ENCODE results near the gene MIOX. TPM values are rescaled to one million over a fixed set of nuclear protein-coding genes. Genes with fewer than 3 reads are reported as not detected.

The MIOX gene
- total and polyA plus RNA-seq, 11 donors = not detected

- no peak for ATAC-seq
- peak in 1 of 5 donors; percentile 13 for DNase-seq
- peaks cover 0 to 38% (median 29%) of the 10 kb centered on the region in 9 donors for H3K36me3 ChIP-seq
- H3K9me3 ChIP-seq = no peaks in the 10 kb centered on the region
- intact Hi-C loops (cut with DNase I) = loop anchor here in 3 of 10 donors (10.0 kb wide), 2 partner anchors 247 to 257 kb away; partner anchors contain the start of genes HDAC10 (in 2 of the 3) and TUBGCP6 (in 1 of the 3)
- no peak for TF ChIP-seq POLR2A (IDR thresholded peaks at IDR 0.05)
- TF ChIP-seq CTCF (IDR thresholded peaks at IDR 0.05) = no peak
- no peaks in the 10 kb centered on the region for H3K27me3 ChIP-seq
- 83 to 96% (median 90%) methylated on average over 6 of the region's 6 CpGs for WGBS, 4 donors
- no peak overlapping the region for H3K4me3 ChIP-seq
- no peak overlapping the region for H3K27ac ChIP-seq
- H3K4me1 ChIP-seq = peaks cover 4 to 19% (median 12%) of the 10 kb centered on the region in 12 donors
Observed at GRCh38 chr22:50502096-50502495, 15.4 kb downstream of the MIOX start.

- H3K27me3 ChIP-seq = no peaks in the 10 kb centered on the region
- TF ChIP-seq POLR2A (IDR thresholded peaks at IDR 0.05) = no peak
- TF ChIP-seq CTCF (IDR thresholded peaks at IDR 0.05) = no peak
- no peaks in the 10 kb centered on the region for H3K9me3 ChIP-seq
- intact Hi-C loops (cut with DNase I) = loop anchor here in 3 of 10 donors (10.0 kb wide), 2 partner anchors 248 to 258 kb away; partner anchors contain the start of genes HDAC10 (in 2 of the 3) and TUBGCP6 (in 1 of the 3)
- no peak for ATAC-seq
- H3K27ac ChIP-seq = no peak overlapping the region
- peak in 1 of 5 donors; percentile 54 for DNase-seq
- H3K4me3 ChIP-seq = no peak overlapping the region
- 79 to 90% (median 86%) methylated on average over 18 to 24 of the region's 24 CpGs for WGBS, 4 donors
- H3K4me1 ChIP-seq = peaks cover 4 to 20% (median 12%) of the 10 kb centered on the region in 12 donors
- peaks cover 0 to 38% (median 29%) of the 10 kb centered on the region in 9 donors for H3K36me3 ChIP-seq
Observed at GRCh38 chr22:50502628-50503474, 16.2 kb downstream of the MIOX start.

- peaks cover 0 to 38% (median 29%) of the 10 kb centered on the region in 9 donors for H3K36me3 ChIP-seq
- H3K4me1 ChIP-seq = peaks cover 4 to 20% (median 13%) of the 10 kb centered on the region in 12 donors
- ATAC-seq (no peak), DNase-seq (peak in 1 of 5 donors; percentile 60)
- H3K27me3 ChIP-seq = no peaks in the 10 kb centered on the region
- intact Hi-C loops (cut with DNase I) = loop anchor here in 3 of 10 donors (10.0 kb wide), 2 partner anchors 249 to 259 kb away; partner anchors contain the start of genes HDAC10 (in 2 of the 3) and TUBGCP6 (in 1 of the 3)
- no peak overlapping the region for H3K27ac ChIP-seq
- no peak for TF ChIP-seq CTCF (IDR thresholded peaks at IDR 0.05)
- TF ChIP-seq POLR2A (IDR thresholded peaks at IDR 0.05) = no peak
- no peak overlapping the region for H3K4me3 ChIP-seq
- 87 to 90% (median 89%) methylated on average over 20 to 26 of the region's 26 CpGs for WGBS, 4 donors
- H3K9me3 ChIP-seq = no peaks in the 10 kb centered on the region
Observed at GRCh38 chr22:50503475-50504145, 17.0 kb downstream of the MIOX start.
